Parathyroid adenoma (tissue), 2 donors: Measurements from ENCODE around the gene THRSP.

ENCODE experiments used
- H2AFZ ChIP-seq: fragments of 300-600 bp; sonication (generic); one replicate; pipeline ENCODE4 v1.7.0; 2017; ENCODE audit warnings: antibody characterized with exemption, mild to moderate bottlenecking
- H3K27ac ChIP-seq: fragments of 300-600 bp; sonication (generic); one replicate; pipeline ENCODE4 v1.7.0; 2017
- H3K27me3 ChIP-seq: fragments of 300-600 bp; sonication (generic); one replicate; pipeline ENCODE4 v1.7.0; 2017; ENCODE audit warnings: low read length; ENCODE audit not compliant: control insufficient read depth, insufficient read depth
- H3K36me3 ChIP-seq: fragments of 300-600 bp; sonication (generic); one replicate; pipeline ENCODE4 v1.7.0; 2017; ENCODE audit warnings: low read length; ENCODE audit not compliant: control insufficient read depth, insufficient read depth
- H3K4me1 ChIP-seq: fragments of 300-600 bp; sonication (generic); one replicate; pipeline ENCODE4 v1.7.0; 2017; ENCODE audit warnings: control low read depth
- H3K4me2 ChIP-seq: fragments of 300-600 bp; sonication (generic); one replicate; pipeline ENCODE4 v1.7.0; 2017; ENCODE audit warnings: low read length
- H3K4me3 ChIP-seq: fragments of 300-600 bp; sonication (generic); one replicate; pipeline ENCODE4 v1.7.0; 2017; ENCODE audit warnings: low read depth, low read length
- H3K79me2 ChIP-seq: fragments of 300-600 bp; sonication (generic); one replicate; pipeline ENCODE4 v1.7.0; 2017; ENCODE audit warnings: control low read depth
- H3K9ac ChIP-seq: fragments of 300-600 bp; sonication (generic); one replicate; pipeline ENCODE4 v1.7.0; 2017; ENCODE audit warnings: mild to moderate bottlenecking
- H3K9me3 ChIP-seq: fragments of 300-600 bp; sonication (generic); one replicate; pipeline ENCODE4 v1.7.0; 2017; ENCODE audit warnings: low read length; ENCODE audit not compliant: control insufficient read depth
- TF ChIP-seq, protein P1 (sequence below): fragments of 300-600 bp; sonication (generic); IDR thresholded peaks from one replicate; pipeline ENCODE4 v1.7.0; 2017; ENCODE audit warnings: antibody characterized with exemption, mild to moderate bottlenecking
- donor health status: primary hyperparathyroidism.

Gene THRSP

DNA sequence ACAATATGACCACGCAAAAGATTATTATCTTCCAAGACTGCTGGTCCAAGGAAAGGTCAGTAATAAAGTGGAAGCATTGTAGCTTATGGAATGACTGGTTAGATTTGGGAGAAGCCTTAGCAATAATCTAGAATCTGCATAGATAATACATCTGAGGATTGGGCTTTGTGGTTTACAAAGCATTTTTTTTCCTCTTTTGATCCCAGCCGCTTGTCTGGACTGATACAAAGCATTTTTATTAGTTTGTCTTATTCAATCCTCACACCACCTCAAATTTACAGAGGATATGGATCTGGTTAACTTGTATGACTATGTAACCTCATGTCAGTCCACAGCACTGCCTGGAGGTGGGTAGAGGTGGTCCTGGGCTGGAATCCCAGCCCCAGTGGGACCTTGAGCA, 990 bp upstream of the THRSP start:
- no peak overlapping the region for H3K9ac ChIP-seq
- H3K27me3 ChIP-seq, result no peaks in the 10 kb centered on the region
- H3K4me1 ChIP-seq, result peaks cover 14% of the 10 kb centered on the region
- no peaks in the 10 kb centered on the region for H3K36me3 ChIP-seq
- H3K4me2 ChIP-seq, result no peak overlapping the region
- no peak overlapping the region for H3K4me3 ChIP-seq
- H3K27ac ChIP-seq, result peak overlapping the region; percentile 95
- peaks cover 2% of the 10 kb centered on the region for H3K79me2 ChIP-seq
- no peaks in the 10 kb centered on the region for H3K9me3 ChIP-seq
- no peak overlapping the region for H2AFZ ChIP-seq
- TF ChIP-seq, protein P1, sequence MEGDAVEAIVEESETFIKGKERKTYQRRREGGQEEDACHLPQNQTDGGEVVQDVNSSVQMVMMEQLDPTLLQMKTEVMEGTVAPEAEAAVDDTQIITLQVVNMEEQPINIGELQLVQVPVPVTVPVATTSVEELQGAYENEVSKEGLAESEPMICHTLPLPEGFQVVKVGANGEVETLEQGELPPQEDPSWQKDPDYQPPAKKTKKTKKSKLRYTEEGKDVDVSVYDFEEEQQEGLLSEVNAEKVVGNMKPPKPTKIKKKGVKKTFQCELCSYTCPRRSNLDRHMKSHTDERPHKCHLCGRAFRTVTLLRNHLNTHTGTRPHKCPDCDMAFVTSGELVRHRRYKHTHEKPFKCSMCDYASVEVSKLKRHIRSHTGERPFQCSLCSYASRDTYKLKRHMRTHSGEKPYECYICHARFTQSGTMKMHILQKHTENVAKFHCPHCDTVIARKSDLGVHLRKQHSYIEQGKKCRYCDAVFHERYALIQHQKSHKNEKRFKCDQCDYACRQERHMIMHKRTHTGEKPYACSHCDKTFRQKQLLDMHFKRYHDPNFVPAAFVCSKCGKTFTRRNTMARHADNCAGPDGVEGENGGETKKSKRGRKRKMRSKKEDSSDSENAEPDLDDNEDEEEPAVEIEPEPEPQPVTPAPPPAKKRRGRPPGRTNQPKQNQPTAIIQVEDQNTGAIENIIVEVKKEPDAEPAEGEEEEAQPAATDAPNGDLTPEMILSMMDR, result no peak

DNA sequence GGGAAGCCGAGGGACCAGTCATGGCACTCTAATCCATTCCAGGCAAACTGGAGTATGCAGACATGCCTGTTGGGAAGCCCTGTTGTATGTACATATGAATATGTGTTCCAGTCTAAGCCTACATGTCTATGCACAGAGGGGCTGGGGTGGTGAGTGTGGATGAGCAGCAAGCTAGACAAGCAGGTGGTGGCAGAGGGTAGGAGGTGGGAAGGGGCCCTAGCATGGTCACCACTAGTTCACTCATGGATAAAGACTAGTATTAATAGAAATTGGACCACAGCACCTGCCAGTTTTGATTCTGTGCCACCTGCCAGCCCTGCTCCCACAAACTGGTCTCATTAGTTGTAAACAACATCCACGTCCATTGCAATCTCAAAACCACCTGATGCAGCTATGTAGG, 1.5 kb downstream of the THRSP start:
- peaks cover 2% of the 10 kb centered on the region for H3K79me2 ChIP-seq
- no peaks in the 10 kb centered on the region for H3K9me3 ChIP-seq
- no peak overlapping the region for H3K9ac ChIP-seq
- peak overlapping the region; percentile 53 for H3K4me2 ChIP-seq
- H3K4me3 ChIP-seq, result peak overlapping the region; percentile 50
- TF ChIP-seq, protein P1, result no peak
- H3K27me3 ChIP-seq, result no peaks in the 10 kb centered on the region
- no peaks in the 10 kb centered on the region for H3K36me3 ChIP-seq
- H2AFZ ChIP-seq, result no peak overlapping the region
- H3K27ac ChIP-seq, result peak overlapping the region; percentile 95
- peaks cover 20% of the 10 kb centered on the region for H3K4me1 ChIP-seq

- Histone ChIP-seq H3K4me2 (peak overlapping the region; percentile 9), H3K9me3 (no peaks in the 10 kb centered on the region), H3K79me2 (peaks cover 2% of the 10 kb centered on the region), H3K36me3 (no peaks in the 10 kb centered on the region), H2AFZ (no peak overlapping the region), H3K9ac (no peak overlapping the region), H3K27me3 (no peaks in the 10 kb centered on the region), H3K27ac (peak overlapping the region; percentile 67), H3K4me1 (peaks cover 14% of the 10 kb centered on the region), H3K4me3 (no peak overlapping the region)
- TF ChIP-seq, protein P1, result no peak
Measured at GRCh38 chr11:78066471-78066870, 2.8 kb downstream of the THRSP start.

DNA sequence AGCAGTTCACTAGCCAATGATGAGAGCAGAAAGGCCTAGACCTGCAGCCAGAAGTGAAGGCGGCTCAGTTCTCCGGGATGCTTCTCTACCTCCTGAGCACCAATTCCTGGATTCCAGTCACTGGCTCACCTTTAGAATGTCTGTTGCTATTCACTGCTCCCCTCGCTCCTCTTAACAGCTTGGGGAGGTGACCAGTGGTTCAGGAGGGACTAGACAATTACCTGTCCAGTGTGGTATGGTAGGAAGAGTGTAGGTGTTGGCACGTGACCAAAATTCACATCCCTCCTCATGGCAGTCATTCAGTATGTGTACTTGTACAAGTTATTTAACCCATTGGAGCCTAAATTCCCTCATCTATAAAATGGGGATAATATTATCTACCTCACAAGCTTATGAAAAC, 4.0 kb downstream of the THRSP start:
- no peaks in the 10 kb centered on the region for H3K36me3 ChIP-seq

GRCh38 chr11:78069465-78069864, 5.8 kb downstream of the THRSP start:
- peaks cover 8% of the 10 kb centered on the region for H3K4me1 ChIP-seq
- H3K9ac ChIP-seq, result no peak overlapping the region
- TF ChIP-seq, protein P1, result no peak
- no peaks in the 10 kb centered on the region for H3K9me3 ChIP-seq
- H2AFZ ChIP-seq, result no peak overlapping the region
- peak overlapping the region; percentile 29 for H3K27ac ChIP-seq
- H3K4me2 ChIP-seq, result no peak overlapping the region
- H3K4me3 ChIP-seq, result peak overlapping the region; percentile 11
- H3K36me3 ChIP-seq, result no peaks in the 10 kb centered on the region
- peaks cover under 1% of the 10 kb centered on the region for H3K79me2 ChIP-seq
- H3K27me3 ChIP-seq, result no peaks in the 10 kb centered on the region

More for the DNA sequence above, 4.0 kb downstream of the THRSP start:
- Histone ChIP-seq H3K4me3 (no peak overlapping the region), H3K27me3 (no peaks in the 10 kb centered on the region), H3K9me3 (no peaks in the 10 kb centered on the region), H3K79me2 (peaks cover 2% of the 10 kb centered on the region), H3K27ac (peak overlapping the region; percentile 67), H3K4me1 (peaks cover 10% of the 10 kb centered on the region), H3K9ac (no peak overlapping the region), H3K4me2 (no peak overlapping the region), H2AFZ (no peak overlapping the region)
- TF ChIP-seq, protein P1, result no peak
